K562 (cell line): ENCODE measurements around the gene MCCC1. TPM values are rescaled to one million over a fixed set of nuclear protein-coding genes. Genes with fewer than 3 reads are reported as not detected.
"Not testable (repeated sequence)": the region's sequence is repeated elsewhere in the genome, so short reads cannot be mapped to it uniquely, and the experiment has no call there.

ENCODE experiments used
- ATAC-seq: fragments of 200-7000 bp; cut with Tn5 transposase; 3 replicates; pipeline ENCODE4 v1.9.1; 2020; ENCODE audit warnings: moderate library complexity
- BruUV-seq: library from RNA; stranded (reverse); fragments of 400-500 nt; replicated peaks from 2 replicates; lab custom pipeline; 2021; lab: Mats Ljungman, UMichigan
- CTCF ChIA-PET: fragments of 300-600 bp; formaldehyde crosslinking; extraction: SDS; loops from one replicate; lab custom pipeline; 2021; ENCODE audit warnings: low intra/inter-chr PET ratio; lab: Yijun Ruan, JAX
- POLR2A ChIA-PET: fragments of 300-600, 350-650 bp; sonication (Branson Sonifier 250); formaldehyde crosslinking; extraction: SDS; loops from one replicate; lab custom pipeline; 2021; ENCODE audit warnings: antibody characterized with exemption, inconsistent platforms; lab: Yijun Ruan, JAX
- DNase-seq, 4 experiments: peaks; one replicate each; pipeline versions ENCODE4 v3.0.0 to v3.0.0-alpha.2; 2011 to 2018; ENCODE audit warnings: low spot score in 3 of 4, mixed read lengths in 3 of 4; ENCODE audit errors: extremely low read depth in 1 of 4
- FAIRE-seq: peaks from 2 replicates; lab custom pipeline; 2011; peaks lifted over from hg19 to GRCh38; lab: Jason Lieb, UNC
- H2AFZ ChIP-seq: 2 replicates; pipeline ENCODE4 v1.6.0; 2011; ENCODE audit warnings: low read depth, low read length, control low read depth, inconsistent platforms
- H3K27ac ChIP-seq: fragments of 200-600 bp; 3 replicates; pipeline ENCODE4 v1.8.0; 2011; ENCODE audit warnings: low read depth, mild to moderate bottlenecking, control low read depth, inconsistent platforms, low read length, moderate library complexity, mixed read lengths; ENCODE audit errors: extremely low read depth
- H3K27me3 ChIP-seq, 2 experiments: fragments of 300-600 bp in 1 of 2; 2 replicates in 1 of 2; 3 replicates in 1 of 2; pipeline versions ENCODE4 v1.6.0 to v1.8.0; 2011; ENCODE audit warnings: inconsistent platforms in 2 of 2, low read length in 2 of 2, mild to moderate bottlenecking in 1 of 2, mixed read lengths in 1 of 2, moderate library complexity in 1 of 2; ENCODE audit not compliant: control insufficient read depth in 2 of 2, insufficient read depth in 2 of 2
- H3K36me3 ChIP-seq: fragments of 300-600 bp; 3 replicates; pipeline ENCODE4 v1.8.0; 2011; ENCODE audit warnings: mild to moderate bottlenecking, low read length, inconsistent platforms; ENCODE audit not compliant: control insufficient read depth, insufficient read depth
- H3K4me1 ChIP-seq, 2 experiments: fragments of 200-600 bp in 1 of 2; replicated peaks in 1 of 2; 2 replicates in 1 of 2; 3 replicates in 1 of 2; pipeline versions ENCODE4 v1.5.1 to v1.8.0; 2011; ENCODE audit warnings: inconsistent platforms in 2 of 2, low read length in 2 of 2, mild to moderate bottlenecking in 1 of 2, mixed read lengths in 1 of 2, moderate library complexity in 1 of 2; ENCODE audit not compliant: control insufficient read depth in 2 of 2, insufficient read depth in 2 of 2
- H3K4me2 ChIP-seq: 2 replicates; pipeline ENCODE4 v1.6.1; 2011; ENCODE audit warnings: low read length, control low read depth, inconsistent platforms, mixed read lengths; ENCODE audit not compliant: insufficient read depth
- H3K4me3 ChIP-seq: fragments of 200-600 bp; sonication (generic), shearing (Covaris generic); 2 replicates; pipeline ENCODE4 v1.5.1; 2016; ENCODE audit warnings: control low read depth, inconsistent platforms
- H3K79me2 ChIP-seq: fragments of 200-600 bp; 3 replicates; pipeline ENCODE4 v1.8.0; 2011; ENCODE audit warnings: low read length, inconsistent platforms; ENCODE audit not compliant: control insufficient read depth, insufficient read depth
- H3K9ac ChIP-seq, 2 experiments: 2 replicates each; pipeline versions ENCODE4 v1.6.0 to v1.6.1; 2011; ENCODE audit warnings: low read depth in 2 of 2, low read length in 2 of 2, control low read depth in 1 of 2, inconsistent platforms in 1 of 2, mild to moderate bottlenecking in 1 of 2, mixed read lengths in 1 of 2; ENCODE audit not compliant: insufficient read depth in 1 of 2
- H3K9me1 ChIP-seq: one replicate; pipeline ENCODE4 v1.6.0; 2011; ENCODE audit warnings: inconsistent platforms, mild to moderate bottlenecking, low read length, moderate library complexity; ENCODE audit not compliant: control insufficient read depth, insufficient read depth
- H3K9me3 ChIP-seq: replicated peaks from 2 replicates; pipeline ENCODE4 v1.5.1; 2011; ENCODE audit warnings: low read depth, low read length, inconsistent platforms; ENCODE audit not compliant: control insufficient read depth, insufficient read depth
- H4K20me1 ChIP-seq: replicated peaks from 2 replicates; pipeline ENCODE4 v1.6.1; 2011; ENCODE audit warnings: low read length, inconsistent platforms, mixed read lengths; ENCODE audit not compliant: control insufficient read depth, insufficient read depth
- ADNP ChIP-seq: fragments of 200-800 bp; sonication (Bioruptor generic); IDR thresholded peaks from 2 replicates; pipeline ENCODE4 v1.6.1; 2016; ENCODE audit warnings: missing genetic modification characterization, missing compliant biosample characterization
- CEBPB ChIP-seq: fragments of 450-650 bp; IDR thresholded peaks from 2 replicates; pipeline ENCODE4 v1.6.1; 2016; ENCODE audit warnings: missing genetic modification characterization, missing compliant biosample characterization
- CTBP1 ChIP-seq: fragments of 450-650 bp; IDR thresholded peaks from 2 replicates; pipeline ENCODE4 v1.6.1; 2016; ENCODE audit warnings: borderline replicate concordance
- KLF10 ChIP-seq: fragments of 250-450 bp; sonication (Bioruptor Pico); IDR thresholded peaks from 2 replicates; pipeline ENCODE4 v1.6.1; 2021; ENCODE audit warnings: matching md5 sums
- RUNX1 ChIP-seq: sonication (generic); IDR thresholded peaks from 2 replicates; pipeline ENCODE4 v1.6.1; 2016; ENCODE audit warnings: antibody characterized with exemption, low read depth
- SMARCE1 ChIP-seq: fragments of 450-650 bp; IDR thresholded peaks from 2 replicates; pipeline ENCODE4 v1.7.1; 2016; ENCODE audit warnings: mild to moderate bottlenecking
- TAL1 ChIP-seq: fragments of 450-650 bp; IDR thresholded peaks from 2 replicates; pipeline ENCODE4 v1.6.1; 2016; ENCODE audit warnings: mild to moderate bottlenecking
- ZBTB40 ChIP-seq, 2 experiments: fragments of 450-650 bp in 1 of 2; sonication (generic) in 1 of 2; formaldehyde crosslinking in 1 of 2; IDR thresholded peaks; 2 replicates each; pipeline versions ENCODE4 v1.7.1 to v1.9.0; 2016 to 2022; ENCODE audit warnings: inconsistent platforms in 1 of 2, mild to moderate bottlenecking in 1 of 2, missing genetic modification reagents in 1 of 2
- ZNF175 ChIP-seq: fragments of 200-800 bp; sonication (Bioruptor generic); IDR thresholded peaks from 2 replicates; pipeline ENCODE4 v1.6.1; 2016; ENCODE audit warnings: low read depth, mild to moderate bottlenecking, missing genetic modification characterization, missing compliant biosample characterization
- WGBS: fragments of 100-300 bp; shearing (Covaris generic); methylation state at CpG from one replicate; pipeline ENCODE4 v1.1.6; 2016; ENCODE audit warnings: low coverage, mixed read lengths; ENCODE audit not compliant: insufficient coverage; ENCODE audit errors: missing lambda C conversion rate; 5-methylcytosine and 5-hydroxymethylcytosine counted together
- in situ Hi-C: fragments of 300-500 bp; cut with MboI; formaldehyde crosslinking; loops from 4 replicates; pipeline ENCODE4 v1.15.0; 2018; ENCODE audit warnings: inconsistent platforms, mixed read lengths
- intact Hi-C: fragments of 100-400 bp; cut with micrococcal nuclease; formaldehyde crosslinking; loops from 2 replicates; pipeline ENCODE4 v1.14.2; 2022
- polyA plus RNA-seq, 8 experiments: library from polyadenylated mRNA; depleted of rRNA in 4 of 8; stranded (reverse) in 5 of 8; unstranded in 3 of 8; fragments of >200 nt; fragmentation: Nextera tagmentation in 2 of 8; fragmentation: Illumina TruSeq in 1 of 8; extraction: Ambion mirVana in 2 of 8; extraction: Trizol in 1 of 8; gene quantifications; 2 replicates each; pipeline versions ENCODE4 v1.2.1 to v1.2.3, GENCODE V29; 2011 to 2014; ENCODE audit warnings: inconsistent platforms in 1 of 8, missing spikeins in 1 of 8
- total RNA-seq, 7 experiments: library from RNA; depleted of rRNA in 6 of 7; stranded (reverse); fragments of >200 nt in 6 of 7; fragmentation: Illumina TruSeq in 2 of 7; extraction: Trizol in 2 of 7; gene quantifications; 2 replicates each; pipeline versions ENCODE4 v1.2.1 to v1.2.3, GENCODE V29; 2011 to 2021; ENCODE audit warnings: low replicate concordance in 1 of 7

The MCCC1 gene
- total and polyA plus RNA-seq, 9 of the 15 experiments (the other 6 are each of a cell fraction or from before 2014, with no cell fraction given): 13.7 to 26.9 (median 23.0) TPM

GRCh38 chr3:183106635-183107034 is 7.3 kb upstream of the MCCC1 start (continued):
- TF ChIP-seq ZBTB40 (IDR thresholded peaks at IDR 0.05): no peak
- no peak for TF ChIP-seq ZBTB40 (CRISPR knock-in tag; IDR thresholded peaks at IDR 0.05)
- TF ChIP-seq TAL1: peak; percentile 16; the same call in 1 of the 2 replicates
- TF ChIP-seq CEBPB (tag): no peak
- no peak for TF ChIP-seq ZNF175 (CRISPR knock-in tag)
- no peak for TF ChIP-seq RUNX1
- 0 out of 2 replicates have a peak, but pooled peaks have one; percentile 26 for TF ChIP-seq ADNP
- no peak for TF ChIP-seq KLF10
- peak; percentile 81; the same call in 1 of the 2 replicates for TF ChIP-seq SMARCE1
- peak; percentile 70; the same call in 1 of the 2 replicates for TF ChIP-seq CTBP1

DNA sequence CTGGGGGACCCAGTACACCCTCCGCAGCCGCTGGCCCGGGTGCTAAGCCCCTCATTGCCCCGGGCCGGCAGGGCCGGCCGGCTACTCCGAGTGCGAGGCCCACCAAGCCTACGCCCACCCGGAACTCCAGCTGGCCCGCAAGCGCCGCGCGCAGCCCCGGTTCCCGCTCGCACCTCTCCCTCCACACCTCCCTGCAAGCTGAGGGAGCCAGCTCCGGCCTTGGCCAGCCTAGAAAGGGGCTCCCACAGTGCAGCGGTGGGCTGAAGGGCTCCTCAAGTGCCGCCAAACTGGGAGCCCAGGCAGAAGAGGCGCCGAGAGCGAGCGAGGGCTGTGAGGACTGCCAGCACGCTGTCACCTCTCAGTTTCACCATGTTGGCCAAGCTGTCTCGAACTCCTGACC is 4.7 kb upstream of the MCCC1 start:
- H3K9ac ChIP-seq, FAIRE-seq, H3K9me3 ChIP-seq, H3K36me3 ChIP-seq, POLR2A ChIA-PET, ATAC-seq, H3K27ac ChIP-seq, H4K20me1 ChIP-seq, H3K4me2 ChIP-seq, H2AFZ ChIP-seq, in situ Hi-C loops, H3K27me3 ChIP-seq, H3K79me2 ChIP-seq, H3K4me3 ChIP-seq, H3K9me1 ChIP-seq, DNase-seq, intact Hi-C loops, BruUV-seq, CTCF ChIA-PET: not testable (repeated sequence)
- H3K4me1 ChIP-seq: peaks cover 7 to 15% of the 10 kb centered on the region in 2 experiments; a peak in 3 of 5 replicates
- WGBS: 94% methylated on average over 7 of the region's 28 CpGs
